ENCODE measurements around the gene NR2E3. TPM values are rescaled to one million over a fixed set of nuclear protein-coding genes. Genes with fewer than 3 reads are reported as not detected.

NR2E3 gene
- total RNA-seq, 1 donor from 2014 or later: not detected

- H4K20me1 ChIP-seq (ENCODE audit: insufficient read depth, low read length): no peaks in the 10 kb centered on the region
- FAIRE-seq: no peak
- no peak overlapping the region for H3K4me2 ChIP-seq (ENCODE audit: low read length)
- no peaks in the 10 kb centered on the region for H3K9me3 ChIP-seq (ENCODE audit: insufficient read depth, low read depth, low read length)
- Mint-ChIP-seq H3K4me1 (ENCODE audit: low read depth, unreplicated experiment) (peaks cover 27% of the 10 kb centered on the region), H3K4me3 (ENCODE audit: unreplicated experiment) (no peak overlapping the region), H3K9me3 (ENCODE audit: unreplicated experiment) (peaks cover 4% of the 10 kb centered on the region), H3K27ac (ENCODE audit: unreplicated experiment) (no peak overlapping the region), H3K27me3 (ENCODE audit: low read depth, unreplicated experiment) (no peaks in the 10 kb centered on the region), H3K36me3 (ENCODE audit: low read depth, unreplicated experiment) (no peaks in the 10 kb centered on the region)
- H3K36me3 ChIP-seq (ENCODE audit: insufficient read depth, low read length): no peaks in the 10 kb centered on the region
- H2AFZ ChIP-seq (ENCODE audit: low read depth, low read length): no peak overlapping the region
- peaks cover 12% of the 10 kb centered on the region for H3K4me1 ChIP-seq (ENCODE audit: insufficient read depth, low read length)
- H3K27me3 ChIP-seq (ENCODE audit: insufficient read depth, low read length): no peaks in the 10 kb centered on the region
- H3K4me3 ChIP-seq (ENCODE audit: insufficient read depth, low read depth, low read length): no peak overlapping the region
- DNase-seq (ENCODE audit: low read depth): no peak
- no peaks in the 10 kb centered on the region for H3K79me2 ChIP-seq (ENCODE audit: insufficient read depth, low read length)
- no peak overlapping the region for H3K9ac ChIP-seq (ENCODE audit: low read length)
- TF ChIP-seq EZH2 (IDR thresholded peaks at IDR 0.05; ENCODE audit: insufficient read depth, low read length): no peak
- TF ChIP-seq, protein P1, sequence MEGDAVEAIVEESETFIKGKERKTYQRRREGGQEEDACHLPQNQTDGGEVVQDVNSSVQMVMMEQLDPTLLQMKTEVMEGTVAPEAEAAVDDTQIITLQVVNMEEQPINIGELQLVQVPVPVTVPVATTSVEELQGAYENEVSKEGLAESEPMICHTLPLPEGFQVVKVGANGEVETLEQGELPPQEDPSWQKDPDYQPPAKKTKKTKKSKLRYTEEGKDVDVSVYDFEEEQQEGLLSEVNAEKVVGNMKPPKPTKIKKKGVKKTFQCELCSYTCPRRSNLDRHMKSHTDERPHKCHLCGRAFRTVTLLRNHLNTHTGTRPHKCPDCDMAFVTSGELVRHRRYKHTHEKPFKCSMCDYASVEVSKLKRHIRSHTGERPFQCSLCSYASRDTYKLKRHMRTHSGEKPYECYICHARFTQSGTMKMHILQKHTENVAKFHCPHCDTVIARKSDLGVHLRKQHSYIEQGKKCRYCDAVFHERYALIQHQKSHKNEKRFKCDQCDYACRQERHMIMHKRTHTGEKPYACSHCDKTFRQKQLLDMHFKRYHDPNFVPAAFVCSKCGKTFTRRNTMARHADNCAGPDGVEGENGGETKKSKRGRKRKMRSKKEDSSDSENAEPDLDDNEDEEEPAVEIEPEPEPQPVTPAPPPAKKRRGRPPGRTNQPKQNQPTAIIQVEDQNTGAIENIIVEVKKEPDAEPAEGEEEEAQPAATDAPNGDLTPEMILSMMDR (IDR thresholded peaks at IDR 0.05; ENCODE audit: insufficient read depth, low read depth, low read length): no peak
- no peak overlapping the region for H3K27ac ChIP-seq (ENCODE audit: low read depth, low read length)
These were observed 34.0 kb upstream of the NR2E3 start for GRCh38 chr15:71776304-71776703.

DNA sequence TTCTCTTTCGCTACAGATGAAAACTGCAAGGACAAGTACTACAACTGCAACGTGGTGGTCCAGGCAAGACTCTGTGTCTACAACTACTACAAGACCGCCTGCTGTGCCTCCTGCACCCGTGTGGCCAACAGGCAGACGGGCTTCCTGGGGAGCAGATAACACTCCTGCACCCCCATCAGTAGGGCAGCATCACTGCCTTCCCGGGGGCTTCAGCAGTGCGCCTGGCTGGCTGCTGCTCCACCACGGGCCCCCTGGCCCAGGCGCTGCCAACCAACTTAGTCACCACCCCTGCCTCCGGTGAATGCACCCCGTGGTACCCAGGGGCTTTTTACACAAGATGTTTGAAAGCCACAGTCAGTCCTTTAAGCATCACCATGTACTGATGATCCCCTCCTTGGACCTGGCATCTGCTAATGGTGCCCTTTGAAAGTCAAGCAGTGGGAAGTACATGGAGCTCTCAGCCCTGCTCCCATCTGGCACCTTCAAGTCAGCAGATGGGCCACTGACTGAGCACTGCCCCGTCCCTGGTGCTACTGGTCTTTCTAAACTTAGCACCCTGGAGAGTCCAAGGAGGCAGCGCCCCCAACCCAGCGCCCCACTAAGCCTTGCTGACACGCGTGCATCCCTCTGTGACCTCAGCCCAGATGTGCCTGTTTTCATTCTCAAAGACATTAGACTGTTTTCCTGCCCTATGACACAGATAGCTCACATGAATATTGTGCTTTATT is 33.0 kb upstream of the NR2E3 start:
- no peak for FAIRE-seq
- TF ChIP-seq, protein P1 (IDR thresholded peaks at IDR 0.05; ENCODE audit: insufficient read depth, low read depth, low read length): no peak
- TF ChIP-seq EZH2 (IDR thresholded peaks at IDR 0.05; ENCODE audit: insufficient read depth, low read length): no peak
- Histone ChIP-seq H3K9me3 (ENCODE audit: insufficient read depth, low read depth, low read length) (no peaks in the 10 kb centered on the region), H4K20me1 (ENCODE audit: insufficient read depth, low read length) (no peaks in the 10 kb centered on the region), H3K4me2 (ENCODE audit: low read length) (no peak overlapping the region), H3K36me3 (ENCODE audit: insufficient read depth, low read length) (no peaks in the 10 kb centered on the region), H3K4me3 (ENCODE audit: insufficient read depth, low read depth, low read length) (no peak overlapping the region), H2AFZ (ENCODE audit: low read depth, low read length) (no peak overlapping the region), H3K79me2 (ENCODE audit: insufficient read depth, low read length) (no peaks in the 10 kb centered on the region), H3K9ac (ENCODE audit: low read length) (no peak overlapping the region), H3K27ac (ENCODE audit: low read depth, low read length) (no peak overlapping the region), H3K4me1 (ENCODE audit: insufficient read depth, low read length) (peaks cover 16% of the 10 kb centered on the region), H3K27me3 (ENCODE audit: insufficient read depth, low read length) (no peaks in the 10 kb centered on the region)
- Mint-ChIP-seq H3K4me3 (ENCODE audit: unreplicated experiment) (no peak overlapping the region), H3K27me3 (ENCODE audit: low read depth, unreplicated experiment) (no peaks in the 10 kb centered on the region), H3K27ac (ENCODE audit: unreplicated experiment) (no peak overlapping the region), H3K4me1 (ENCODE audit: low read depth, unreplicated experiment) (peaks cover 31% of the 10 kb centered on the region), H3K36me3 (ENCODE audit: low read depth, unreplicated experiment) (no peaks in the 10 kb centered on the region), H3K9me3 (ENCODE audit: unreplicated experiment) (peaks cover 2% of the 10 kb centered on the region)
- no peak for DNase-seq (ENCODE audit: low read depth)

All from astrocyte (in vitro differentiated cells and primary cell).